Measurements from ENCODE around the gene SULT1A3. TPM values are rescaled to one million over a fixed set of nuclear protein-coding genes. Genes with fewer than 3 reads are reported as not detected.
"Not testable (repeated sequence)": the region's sequence is repeated elsewhere in the genome, so short reads cannot be mapped to it uniquely, and the experiment has no call there.

The SULT1A3 gene
- total RNA-seq, 1 experiment from 2014 or later: 2.6 TPM

DNA sequence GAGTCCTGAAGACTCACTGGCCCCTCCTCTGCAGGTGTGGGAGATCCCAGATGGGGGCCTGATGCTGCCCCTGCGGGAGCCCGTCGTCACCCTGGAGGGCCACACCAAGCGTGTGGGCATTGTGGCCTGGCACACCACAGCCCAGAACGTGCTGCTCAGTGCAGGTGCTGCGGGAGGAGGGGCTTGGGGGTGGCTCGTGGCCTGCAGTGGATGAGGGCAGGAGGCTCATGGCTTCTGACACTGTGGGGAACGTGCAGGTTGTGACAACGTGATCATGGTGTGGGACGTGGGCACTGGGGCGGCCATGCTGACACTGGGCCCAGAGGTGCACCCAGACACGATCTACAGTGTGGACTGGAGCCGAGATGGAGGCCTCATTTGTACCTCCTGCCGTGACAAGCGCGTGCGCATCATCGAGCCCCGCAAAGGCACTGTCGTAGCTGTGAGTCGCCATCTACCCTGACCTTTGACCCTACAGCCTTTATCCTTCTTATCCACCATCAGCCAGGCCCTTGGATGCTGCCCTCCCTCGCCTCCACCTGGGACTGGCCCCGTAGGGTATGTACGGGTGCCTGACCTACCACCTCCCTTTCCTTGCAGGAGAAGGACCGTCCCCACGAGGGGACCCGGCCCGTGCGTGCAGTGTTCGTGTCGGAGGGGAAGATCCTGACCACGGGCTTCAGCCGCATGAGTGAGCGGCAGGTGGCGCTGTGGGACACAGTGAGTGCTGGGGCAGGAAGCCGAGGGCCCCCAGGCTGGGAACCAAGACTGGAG lies 12.1 kb upstream of the SULT1A3 start:
- DNase-seq (ENCODE audit: low read depth): peak; percentile 18

DNA sequence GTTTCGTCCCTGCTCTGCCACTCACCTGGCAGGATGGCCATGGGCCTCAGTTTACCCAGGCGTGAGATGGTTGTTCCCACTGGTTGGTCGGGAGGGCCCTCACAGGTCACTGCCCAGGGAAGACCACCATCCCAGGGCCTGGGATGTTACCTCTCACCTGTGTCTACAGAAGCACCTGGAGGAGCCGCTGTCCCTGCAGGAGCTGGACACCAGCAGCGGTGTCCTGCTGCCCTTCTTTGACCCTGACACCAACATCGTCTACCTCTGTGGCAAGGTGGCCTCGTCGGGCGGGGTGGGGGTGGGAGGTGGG lies 11.5 kb upstream of the SULT1A3 start:
- DNase-seq (ENCODE audit: low read depth): no peak

DNA sequence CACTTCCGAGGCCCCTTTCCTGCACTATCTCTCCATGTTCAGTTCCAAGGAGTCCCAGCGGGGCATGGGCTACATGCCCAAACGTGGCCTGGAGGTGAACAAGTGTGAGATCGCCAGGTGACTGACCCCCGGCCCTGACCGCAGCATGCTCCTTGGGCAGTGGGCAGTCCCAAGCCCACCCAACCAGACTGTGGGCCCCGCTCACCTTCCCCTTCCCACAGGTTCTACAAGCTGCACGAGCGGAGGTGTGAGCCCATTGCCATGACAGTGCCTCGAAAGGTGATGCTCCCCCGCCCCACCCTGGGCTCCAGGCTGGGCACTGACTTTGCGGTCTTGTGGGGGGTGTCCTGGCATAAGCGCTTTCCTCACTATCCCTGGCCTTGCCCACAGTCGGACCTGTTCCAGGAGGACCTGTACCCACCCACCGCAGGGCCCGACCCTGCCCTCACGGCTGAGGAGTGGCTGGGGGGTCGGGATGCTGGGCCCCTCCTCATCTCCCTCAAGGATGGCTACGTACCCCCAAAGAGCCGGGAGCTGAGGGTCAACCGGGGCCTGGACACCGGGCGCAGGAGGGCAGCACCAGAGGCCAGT lies 11.0 kb upstream of the SULT1A3 start:
- DNase-seq (ENCODE audit: low read depth): no peak

DNA sequence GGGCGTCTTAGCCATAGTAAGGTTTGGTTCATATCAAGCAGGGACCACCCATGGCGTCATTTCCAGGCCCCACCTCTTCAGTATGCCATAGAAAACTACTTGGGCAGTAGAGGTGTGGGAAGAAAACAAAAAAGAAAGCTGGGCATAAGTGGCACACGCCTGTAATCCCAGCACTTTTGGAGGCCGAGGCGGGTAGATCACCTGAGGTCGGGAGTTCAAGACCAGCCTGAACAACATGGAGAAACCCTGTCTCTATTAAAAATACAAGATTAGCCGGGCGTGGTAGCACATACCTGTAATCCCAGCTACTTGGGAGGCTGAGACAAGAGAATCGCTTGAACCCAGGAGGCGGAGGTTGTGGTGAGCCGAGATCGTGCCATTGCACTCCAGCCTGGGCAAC lies 7.9 kb upstream of the SULT1A3 start:
- not testable (repeated sequence) for DNase-seq (ENCODE audit: low read depth)

DNA sequence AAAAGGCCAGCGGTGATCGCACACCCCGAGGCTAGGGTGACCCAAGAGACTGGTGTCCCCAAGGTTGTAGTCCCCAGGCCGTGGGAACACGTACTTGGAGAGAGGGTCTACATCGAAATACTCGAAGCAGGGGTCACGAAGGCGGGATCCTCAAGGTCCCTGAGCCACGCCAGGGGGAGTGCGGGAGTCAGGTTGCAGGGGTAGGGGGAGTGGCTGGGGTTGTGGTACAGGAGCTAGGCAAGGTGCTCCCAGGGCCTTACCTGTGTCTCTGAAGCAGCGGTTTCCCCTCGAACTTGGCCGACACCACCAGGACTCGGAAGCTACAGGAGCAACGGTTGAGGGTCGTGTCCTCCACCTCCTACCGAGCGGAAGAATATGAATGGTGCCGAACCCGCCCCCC lies 6.0 kb upstream of the SULT1A3 start:
- DNase-seq (ENCODE audit: low read depth): not testable (repeated sequence)

DNA sequence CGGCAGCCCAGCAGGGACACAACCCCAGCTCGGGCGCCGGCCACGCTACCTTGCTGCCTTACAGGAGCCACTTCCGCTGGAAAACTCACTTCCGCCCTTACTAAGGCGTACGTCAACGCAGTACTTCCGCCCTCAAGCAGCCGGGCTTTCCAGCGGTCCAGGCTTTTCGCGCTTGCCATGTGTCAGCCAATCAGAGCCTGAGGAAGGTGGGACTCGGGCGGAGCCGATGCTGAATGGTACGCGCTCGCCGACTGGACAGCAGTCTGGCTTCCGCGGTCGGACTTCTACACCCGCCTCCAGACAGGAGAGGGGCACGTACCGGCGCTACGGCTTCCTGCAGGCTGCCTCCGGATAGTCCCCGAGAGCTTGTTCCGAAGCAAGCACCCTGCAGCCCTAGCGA lies 5.4 kb upstream of the SULT1A3 start, which contains the start of the genes BOLA2B and SLX1A:
BOLA2B (minus strand) TSS at position 52 of the 400 bp plus-strand sequence. CDS start 71 bp downstream, outside the sequence.
SLX1A (plus strand) TSS at position 261 of the 400 bp plus-strand sequence. CDS start 210 bp downstream, outside the sequence.
- not testable (repeated sequence) for DNase-seq (ENCODE audit: low read depth)

DNA sequence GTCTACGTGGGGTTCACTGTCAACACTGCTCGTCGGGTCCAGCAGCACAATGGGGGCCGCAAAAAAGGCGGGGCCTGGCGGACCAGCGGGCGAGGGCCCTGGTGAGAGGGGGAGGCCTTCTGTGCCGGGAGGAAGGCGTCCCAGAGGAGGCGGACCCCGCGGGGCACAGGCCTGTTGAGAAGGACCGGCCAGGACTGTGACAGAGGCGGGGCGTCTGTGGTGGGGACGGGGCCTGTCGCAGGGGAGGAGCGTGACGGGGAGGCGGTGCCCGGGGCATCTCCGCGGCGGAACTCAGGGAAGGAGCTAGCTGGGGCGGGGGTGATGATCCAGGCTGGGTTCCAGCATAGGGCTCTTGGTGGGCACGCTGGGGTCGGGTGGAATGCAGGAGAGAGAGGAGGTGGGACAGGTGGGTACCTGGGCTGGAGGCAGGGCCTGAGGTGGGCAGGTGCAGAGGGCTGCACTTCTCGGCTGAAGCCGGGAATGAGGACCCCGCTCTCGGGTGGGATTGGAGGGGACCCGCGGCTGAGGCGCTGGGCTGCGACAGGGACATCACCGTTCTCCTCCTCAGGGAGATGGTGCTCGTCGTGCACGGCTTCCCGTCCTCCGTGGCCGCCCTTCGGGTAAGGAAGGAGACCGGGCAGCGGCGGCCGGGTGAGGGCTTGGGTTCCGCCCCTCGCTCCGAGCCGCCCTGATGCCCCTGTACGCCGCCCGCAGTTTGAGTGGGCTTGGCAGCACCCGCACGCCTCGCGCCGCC lies 4.7 kb upstream of the SULT1A3 start:
- not testable (repeated sequence) for DNase-seq (ENCODE audit: low read depth)

DNA sequence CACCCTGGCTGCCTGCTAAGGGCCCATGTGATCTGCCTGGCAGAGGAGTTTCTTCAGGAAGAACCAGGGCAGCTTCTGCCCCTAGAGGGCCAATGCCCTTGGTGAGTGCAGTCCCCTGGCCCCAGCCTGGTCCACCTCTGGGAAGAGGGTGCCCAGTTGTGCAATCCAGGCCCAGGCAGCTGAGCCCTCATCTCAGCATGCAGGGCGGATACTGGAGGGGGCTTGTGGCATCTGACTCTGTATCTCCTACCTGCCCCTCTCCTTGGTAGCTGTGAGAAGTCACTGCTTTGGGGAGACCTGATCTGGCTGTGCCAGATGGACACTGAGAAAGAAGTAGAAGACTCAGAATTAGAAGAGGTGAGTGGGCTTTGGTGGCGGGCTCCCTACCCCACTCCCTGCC lies 2.1 kb upstream of the SULT1A3 start:
- DNase-seq (ENCODE audit: low read depth): not testable (repeated sequence)

DNA sequence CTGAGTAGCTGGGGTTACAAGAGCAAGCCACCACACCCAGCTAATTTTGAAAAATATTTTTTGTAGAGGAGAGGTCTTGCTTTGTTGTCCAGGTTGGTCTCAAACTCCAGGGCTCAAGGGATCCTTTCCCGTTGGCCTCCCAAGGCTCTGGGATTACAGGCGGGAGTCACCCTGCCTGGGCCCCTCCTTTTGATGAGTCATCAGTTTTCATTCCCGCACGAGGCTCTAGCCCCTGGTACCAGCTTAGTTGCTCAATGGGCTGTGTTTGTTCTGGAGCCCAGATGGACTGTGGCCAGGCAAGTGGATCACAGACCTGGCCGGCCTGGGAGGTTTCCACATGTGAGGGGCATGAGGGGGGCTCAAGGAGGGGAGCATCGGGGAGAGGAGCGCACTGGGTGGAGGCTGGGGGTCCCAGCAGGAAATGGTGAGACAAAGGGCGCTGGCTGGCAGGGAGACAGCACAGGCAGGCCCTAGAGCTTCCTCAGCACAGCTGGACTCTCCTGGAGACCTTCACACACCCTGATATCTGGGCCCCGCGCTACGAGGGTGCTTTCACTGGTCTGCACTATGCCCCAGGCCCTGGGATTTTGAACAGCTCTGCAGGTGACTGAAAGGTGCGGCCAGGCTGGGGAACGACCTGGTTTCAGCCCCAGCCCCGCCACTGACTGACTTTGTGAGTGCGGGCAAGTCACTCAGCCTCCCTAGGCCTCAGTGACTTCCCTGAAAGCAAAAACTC lies 721 bp downstream of the SULT1A3 start:
- DNase-seq (ENCODE audit: low read depth): not testable (repeated sequence)

DNA sequence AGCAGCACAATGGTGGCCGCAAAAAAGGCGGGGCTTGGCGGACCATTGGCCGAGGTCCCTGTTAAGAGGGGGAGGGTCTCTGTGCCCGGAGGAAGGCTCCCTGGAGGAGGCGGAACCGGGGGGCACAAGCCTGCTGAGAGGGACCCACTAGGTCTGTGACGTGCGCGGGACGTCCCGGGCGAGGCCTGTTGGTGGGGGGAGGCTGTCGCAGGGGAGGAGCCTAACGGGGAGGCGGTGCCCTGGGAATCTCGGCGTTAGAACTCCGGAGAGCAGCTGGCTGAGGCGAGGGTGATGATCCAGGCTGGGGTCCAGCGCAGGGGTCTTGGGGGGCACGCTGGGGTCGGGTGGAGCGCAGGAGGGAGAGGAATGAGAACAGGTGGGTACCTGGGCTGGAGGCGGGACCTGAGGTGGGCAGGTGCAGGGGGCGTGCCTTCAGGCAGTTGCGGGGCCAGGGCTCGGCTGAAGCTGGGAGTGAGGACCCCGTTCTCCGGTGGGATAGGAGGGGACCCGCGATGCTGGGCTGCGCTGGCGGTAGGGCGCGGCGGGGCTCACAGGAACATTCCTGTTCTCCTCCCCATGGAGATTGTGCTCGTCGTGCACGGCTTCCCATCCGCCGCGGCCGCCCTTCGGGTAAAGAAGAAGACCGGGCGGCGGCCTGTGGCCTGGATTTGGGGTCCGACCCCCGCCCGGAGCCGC lies 6.6 kb downstream of the SULT1A3 start:
- not testable (repeated sequence) for DNase-seq (ENCODE audit: low read depth)

DNA sequence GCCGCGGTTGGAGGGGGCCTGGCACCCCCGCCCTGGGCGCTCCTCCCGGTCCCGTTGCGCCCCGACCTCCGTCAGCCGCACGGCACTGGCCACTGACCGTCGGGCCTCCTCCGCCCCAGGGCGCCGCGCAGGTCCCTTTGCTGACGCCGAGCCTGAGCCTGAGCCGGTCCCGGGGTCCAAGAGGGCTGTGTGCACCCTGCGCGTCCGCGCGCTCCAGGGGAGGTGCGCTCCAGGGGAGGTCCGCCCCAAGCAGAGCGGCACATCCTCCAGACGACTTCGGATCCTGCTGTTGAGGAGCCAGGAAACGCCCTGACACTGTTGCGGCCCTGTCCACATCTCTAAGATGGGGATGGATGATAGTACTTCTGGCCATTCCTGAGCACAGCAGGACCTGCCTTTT lies 7.2 kb downstream of the SULT1A3 start:
- DNase-seq (ENCODE audit: low read depth): not testable (repeated sequence)

DNA sequence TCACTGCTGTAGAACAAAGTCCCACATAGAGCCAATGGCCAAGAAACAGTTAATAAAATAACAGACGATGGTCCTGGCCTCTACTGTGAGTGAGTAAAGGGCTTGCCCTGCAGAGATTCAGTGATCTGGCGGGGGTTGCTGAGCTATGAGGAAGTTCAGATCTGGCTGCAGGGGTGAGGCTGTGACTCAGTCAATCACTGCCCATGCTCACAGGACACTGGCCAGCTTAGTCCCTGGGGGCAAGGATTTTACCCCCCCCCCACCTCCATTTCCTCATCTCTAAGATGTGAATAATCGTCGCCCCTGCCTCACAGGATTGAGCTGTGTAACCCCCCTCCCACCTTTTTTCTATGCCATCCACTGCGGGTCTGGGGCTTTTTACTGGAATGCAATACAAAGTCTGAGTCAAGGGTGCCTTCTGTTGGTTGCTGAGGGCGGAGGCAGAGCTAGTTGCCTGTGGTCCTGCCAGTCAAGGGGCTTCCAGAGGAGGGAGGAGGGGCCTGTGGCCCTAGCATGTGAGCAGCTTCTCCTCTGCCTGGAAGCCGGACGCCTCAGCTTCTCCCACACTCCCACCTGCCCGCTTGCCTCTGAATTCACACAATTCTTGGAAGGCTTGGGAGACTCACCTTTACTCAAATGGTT lies 8.1 kb downstream of the SULT1A3 start:
- DNase-seq (ENCODE audit: low read depth): not testable (repeated sequence)

DNA sequence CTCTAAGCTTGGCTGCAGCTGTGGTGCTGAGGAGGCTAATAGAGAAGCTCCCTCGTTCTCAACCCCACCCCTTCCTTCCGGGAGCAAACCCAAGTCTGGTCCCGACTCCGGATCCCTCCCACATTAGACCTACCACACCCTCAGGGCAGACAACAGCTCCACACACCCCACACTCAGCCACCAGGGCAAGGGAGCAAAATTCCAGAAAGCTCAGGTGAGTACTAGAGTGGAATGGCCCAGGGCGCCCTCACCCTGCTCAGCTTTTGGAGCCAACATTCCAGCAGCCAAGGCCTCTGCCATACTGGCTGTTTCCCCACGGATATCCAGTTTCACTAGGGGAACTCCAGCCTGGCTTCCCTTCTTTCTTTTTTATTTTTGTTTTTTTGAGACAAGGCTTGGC lies 10.0 kb downstream of the SULT1A3 start:
- not testable (repeated sequence) for DNase-seq (ENCODE audit: low read depth)

DNA sequence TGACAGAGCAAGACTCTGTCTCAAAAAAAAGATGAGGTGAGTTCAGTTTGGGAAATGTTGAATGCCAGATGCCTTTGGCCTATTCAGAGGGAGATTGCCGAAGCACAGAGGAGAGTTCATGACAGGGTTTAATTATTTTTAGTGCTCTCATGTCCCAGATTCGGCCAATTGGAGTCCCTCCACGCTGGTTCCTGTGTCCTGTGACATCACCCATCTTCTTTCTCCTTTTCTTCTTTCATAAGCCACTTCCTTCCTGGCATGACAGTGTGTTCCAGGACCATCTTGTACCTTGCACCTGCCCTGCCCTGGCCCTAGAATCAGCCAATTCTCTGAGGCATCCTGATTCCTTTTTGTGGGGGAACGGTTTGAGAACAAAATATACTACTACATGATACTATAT lies 12.4 kb downstream of the SULT1A3 start:
- not testable (repeated sequence) for DNase-seq (ENCODE audit: low read depth)

DNA sequence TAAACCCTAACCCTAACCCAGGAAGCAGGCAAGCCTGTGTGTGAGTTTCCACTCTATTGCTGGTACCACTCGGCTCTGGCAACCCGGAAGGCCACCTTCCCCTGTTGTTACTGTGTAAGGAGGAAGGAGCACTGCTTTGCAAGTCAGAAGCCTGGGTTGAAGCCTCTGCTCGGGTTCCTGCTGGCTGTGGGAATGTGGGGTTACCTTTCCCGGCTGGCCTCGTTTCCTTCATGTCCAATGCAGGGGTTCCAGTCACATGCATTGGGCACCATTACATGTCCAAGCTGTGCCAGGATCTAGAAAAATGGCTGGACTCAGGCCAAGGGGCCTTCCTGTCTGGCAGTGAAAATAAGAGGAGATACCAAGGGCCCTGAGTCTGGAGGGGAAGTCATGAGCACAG lies 18.0 kb downstream of the SULT1A3 start:
- DNase-seq (ENCODE audit: low read depth): not testable (repeated sequence)

DNA sequence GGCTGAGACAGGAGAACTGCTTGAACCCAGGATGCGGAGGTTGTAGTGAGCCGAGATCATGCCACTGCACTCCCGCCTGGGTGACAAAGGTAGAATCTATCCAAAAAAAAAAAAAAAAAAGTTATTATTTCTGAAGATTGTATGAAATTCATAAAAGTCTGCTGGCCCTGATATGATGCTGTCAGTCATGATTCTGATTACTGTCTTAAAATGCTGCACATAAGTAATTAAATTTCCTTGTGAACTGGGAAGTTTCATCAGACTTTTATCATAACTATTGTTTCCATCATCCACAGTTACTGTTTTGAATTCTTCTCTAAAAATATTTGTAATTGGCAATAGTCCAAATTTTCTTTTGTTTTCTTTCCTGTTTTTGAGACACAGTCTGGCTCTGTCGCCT lies 49.3 kb downstream of the SULT1A3 start, which contains the start of gene NPIPB13:
NPIPB13 (minus strand) TSS at position 101 of the 400 bp plus-strand sequence. CDS start 2,906 bp downstream, outside the sequence.
- not testable (repeated sequence) for DNase-seq (ENCODE audit: low read depth)
